H1 (cell line): ENCODE measurements around the gene ZNF415. TPM values are rescaled to one million over a fixed set of nuclear protein-coding genes. Genes with fewer than 3 reads are reported as not detected.

Source experiments
- CBX5 ChIP-seq: fragments of 300-800, 300-1000 bp; sonication (generic); IDR thresholded peaks from 2 replicates; pipeline ENCODE4 v1.7.1; 2016; ENCODE audit warnings: antibody characterized with exemption, low read length, low read depth
- HDAC2 ChIP-seq, 2 experiments: fragments of 300-600 bp in 1 of 2; sonication (generic) in 1 of 2; IDR thresholded peaks; 2 replicates each; pipeline ENCODE4 v1.6.1; 2011 to 2012; ENCODE audit warnings: low read depth in 2 of 2, low read length in 2 of 2, mild to moderate bottlenecking in 2 of 2, moderate library complexity in 2 of 2, borderline replicate concordance in 1 of 2, inconsistent platforms in 1 of 2
- PHF8 ChIP-seq: fragments of 200-600 bp; sonication (generic); conservative IDR thresholded peaks from 2 replicates; pipeline ENCODE4 v1.7.1; 2012; ENCODE audit warnings: low read depth, mild to moderate bottlenecking, inconsistent platforms, low read length, moderate library complexity
- POLR2AphosphoS5 ChIP-seq: IDR thresholded peaks from 2 replicates; pipeline ENCODE4 v1.6.1; 2011; ENCODE audit warnings: low read depth, low read length
- TAF1 ChIP-seq: IDR thresholded peaks from 2 replicates; pipeline ENCODE4 v1.6.1; 2011; ENCODE audit warnings: mild to moderate bottlenecking, low read depth, low read length
- polyA plus RNA-seq, 7 experiments: library from polyadenylated mRNA; depleted of rRNA in 3 of 7; stranded (reverse) in 5 of 7; unstranded in 2 of 7; fragments of >200 nt in 5 of 7; fragments of 200-250 nt in 2 of 7; gene quantifications; 1 replicate in 5 of 7; 2 replicates in 1 of 7; 4 replicates in 1 of 7; pipeline versions ENCODE4 v1.2.1 to v1.2.3, GENCODE V29; 2011 to 2013; ENCODE audit warnings: missing spikeins in 2 of 7, mixed read lengths in 2 of 7
- total RNA-seq: library from RNA; stranded (reverse); fragmentation: NEBNext Ultra II Directional; extraction: Animal tissue kit (Norgen Biotek cat#: 25700); gene quantifications from 2 replicates; pipeline ENCODE4 v1.2.1, GENCODE V29; 2021
- TF ChIP-seq, protein P1 (sequence below): IDR thresholded peaks from 2 replicates; pipeline ENCODE4 v1.6.1; 2012; ENCODE audit warnings: inconsistent platforms
- TF ChIP-seq, protein P2 (sequence below): IDR thresholded peaks from 2 replicates; pipeline ENCODE4 v1.6.1; 2012; ENCODE audit warnings: inconsistent platforms

Gene ZNF415
- total and polyA plus RNA-seq, 2 of the 8 experiments (the other 6 are each of a cell fraction or from before 2014, with no cell fraction given): 5.8 to 9.7 TPM

DNA sequence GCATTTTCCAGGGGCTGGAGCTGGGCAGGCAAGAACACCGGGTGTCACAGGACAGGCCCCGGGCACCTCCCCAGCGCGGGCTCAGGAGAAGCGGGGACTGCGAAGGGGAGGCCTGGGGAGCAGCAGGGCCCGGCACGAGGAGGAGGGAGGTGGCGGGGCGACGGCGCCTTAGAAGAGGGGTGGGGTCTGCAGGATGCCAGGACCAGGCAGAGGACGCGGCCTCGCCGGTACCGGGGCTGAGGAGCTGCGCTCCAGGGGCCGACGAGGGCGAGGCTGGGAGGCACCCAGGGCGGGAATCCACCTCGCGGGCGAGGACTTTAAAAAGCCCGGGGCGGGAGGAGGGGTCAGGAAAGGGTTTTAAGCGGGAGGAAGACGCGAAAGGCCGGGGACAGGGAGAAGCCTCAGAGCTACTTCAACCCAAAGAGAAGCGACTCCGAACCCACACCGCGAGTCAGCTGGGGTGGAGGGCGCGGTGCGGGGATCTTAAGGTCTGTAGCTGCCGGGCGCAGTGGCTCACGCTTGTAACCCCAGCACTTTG, 25.5 kb upstream of the ZNF415 start (continued):
- TF ChIP-seq, protein P1, sequence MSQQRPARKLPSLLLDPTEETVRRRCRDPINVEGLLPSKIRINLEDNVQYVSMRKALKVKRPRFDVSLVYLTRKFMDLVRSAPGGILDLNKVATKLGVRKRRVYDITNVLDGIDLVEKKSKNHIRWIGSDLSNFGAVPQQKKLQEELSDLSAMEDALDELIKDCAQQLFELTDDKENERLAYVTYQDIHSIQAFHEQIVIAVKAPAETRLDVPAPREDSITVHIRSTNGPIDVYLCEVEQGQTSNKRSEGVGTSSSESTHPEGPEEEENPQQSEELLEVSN: peak; percentile 86
- peak; percentile 43 for TF ChIP-seq PHF8
- no peak for TF ChIP-seq POLR2AphosphoS5
- no peak for TF ChIP-seq CBX5
- TF ChIP-seq TAF1: 0 out of 2 replicates have a peak, but pooled peaks have one; percentile 2
- no peak for TF ChIP-seq HDAC2 (IDR thresholded peaks at IDR 0.05; ENCODE audit: borderline replicate concordance in 1 of 2, low read depth in 2 of 2, low read length in 2 of 2)
- TF ChIP-seq, protein P2, sequence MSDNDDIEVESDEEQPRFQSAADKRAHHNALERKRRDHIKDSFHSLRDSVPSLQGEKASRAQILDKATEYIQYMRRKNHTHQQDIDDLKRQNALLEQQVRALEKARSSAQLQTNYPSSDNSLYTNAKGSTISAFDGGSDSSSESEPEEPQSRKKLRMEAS: peak; percentile 79
